Lung (tissue), 12 donors: ENCODE results near the gene GTF2A1L. TPM values are rescaled to one million over a fixed set of nuclear protein-coding genes. Genes with fewer than 3 reads are reported as not detected.

ENCODE experiments used
- ATAC-seq: fragments of 200-7000 bp; cut with Tn5 transposase; one replicate; pipeline ENCODE4 v1.9.1; 2020; ENCODE audit warnings: moderate number of reproducible peaks; ENCODE audit not compliant: insufficient read depth, low FRiP score
- DNase-seq, 3 donors: peaks; one replicate each; pipeline ENCODE4 v3.0.0-alpha.2; 2013 to 2017
- H3K27ac ChIP-seq, 2 donors: one replicate each; pipeline ENCODE4 v1.5.1; 2013; ENCODE audit warnings: mild to moderate bottlenecking in 2 of 2, moderate library complexity in 2 of 2, control low read depth in 1 of 2, inconsistent platforms in 1 of 2, low read depth in 1 of 2, low read length in 1 of 2
- H3K27me3 ChIP-seq, 3 donors: one replicate each; pipeline ENCODE4 v1.5.1; 2013; ENCODE audit warnings: low read length in 2 of 3; ENCODE audit not compliant: control insufficient read depth in 3 of 3, insufficient read depth in 3 of 3
- H3K36me3 ChIP-seq, 4 donors: one replicate each; pipeline ENCODE4 v1.5.1; 2013; ENCODE audit warnings: low read length in 4 of 4, mild to moderate bottlenecking in 1 of 4, moderate library complexity in 1 of 4; ENCODE audit not compliant: control insufficient read depth in 4 of 4, insufficient read depth in 4 of 4
- H3K4me1 ChIP-seq, 5 donors: one replicate each; pipeline ENCODE4 v1.5.1; 2013; ENCODE audit warnings: low read length in 5 of 5, mild to moderate bottlenecking in 2 of 5, moderate library complexity in 1 of 5; ENCODE audit not compliant: control insufficient read depth in 5 of 5, insufficient read depth in 5 of 5
- H3K4me3 ChIP-seq: one replicate; pipeline ENCODE4 v1.5.1; 2013; ENCODE audit warnings: mild to moderate bottlenecking, control low read depth, moderate library complexity
- H3K9ac ChIP-seq, 2 donors: one replicate each; pipeline ENCODE4 v1.5.1; 2013; ENCODE audit warnings: low read length in 2 of 2, control low read depth in 1 of 2; ENCODE audit not compliant: insufficient read depth in 1 of 2
- H3K9me3 ChIP-seq, 4 donors: one replicate each; pipeline ENCODE4 v1.5.1; 2013; ENCODE audit warnings: low read length in 3 of 4, mild to moderate bottlenecking in 1 of 4, moderate library complexity in 1 of 4; ENCODE audit not compliant: control insufficient read depth in 4 of 4, insufficient read depth in 3 of 4
- WGBS, 2 donors: extraction: QIAGEN DNeasy Blood & Tissue Kit; methylation state at CpG; one replicate each; pipeline ENCODE4 v1.1.7; 2013; 5-methylcytosine and 5-hydroxymethylcytosine counted together
- polyA plus RNA-seq, 2 donors: library from polyadenylated mRNA; stranded (reverse); fragments of 200-250 nt; gene quantifications; one replicate each; pipeline ENCODE4 v1.2.1, GENCODE V29; 2013
- total RNA-seq, 2 donors: library from RNA; depleted of rRNA in 1 of 2; stranded (reverse); fragments of >200 nt in 1 of 2; gene quantifications; one replicate each; pipeline ENCODE4 v1.2.1, GENCODE V29; 2014 to 2021
- TF ChIP-seq, protein P1 (sequence below): IDR thresholded peaks from 2 replicates; pipeline ENCODE4 v1.5.1; 2012; ENCODE audit warnings: mild to moderate bottlenecking; ENCODE audit errors: control extremely low read depth, extremely low read depth
- donor health status: control.
- donor health status: control.
- donor health status: Bipolar disorder and iron deficiency.
- donor health status: healthy.
- donor health status: DM: yes; HTN: yes; CAD: no.

GTF2A1L gene
- total and polyA plus RNA-seq, 4 donors: 0.39 to 1.6 (median 0.51) TPM; not detected in 1

DNA sequence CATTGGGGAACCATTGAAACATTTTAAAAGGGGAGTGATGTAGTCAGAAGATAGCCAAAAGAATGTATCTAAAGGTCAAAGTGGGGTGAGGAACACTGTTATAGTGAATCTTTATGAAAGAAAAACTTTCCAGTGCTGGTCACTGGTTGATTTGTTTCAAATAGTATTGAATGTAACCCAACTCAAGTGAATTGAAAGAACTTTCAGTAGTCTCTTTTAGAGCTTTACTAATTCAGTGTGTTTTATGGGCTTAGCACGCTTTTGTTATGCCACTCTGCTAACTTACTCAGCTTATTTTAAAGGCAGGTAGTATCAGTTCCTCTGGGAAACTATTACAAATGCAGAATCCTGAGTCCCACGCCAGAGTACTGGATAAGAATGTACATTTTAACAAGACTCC, 57.3 kb downstream of the GTF2A1L start:
- Histone ChIP-seq H3K27ac (no peak overlapping the region), H3K9me3 (no peaks in the 10 kb centered on the region), H3K9ac (no peak overlapping the region), H3K36me3 (no peaks in the 10 kb centered on the region), H3K4me1 (no peaks in the 10 kb centered on the region), H3K4me3 (no peak overlapping the region), H3K27me3 (no peaks in the 10 kb centered on the region)
- no peak for ATAC-seq
- 96 to 99% methylated on average over 2 of the region's 2 CpGs for WGBS, 2 donors
- no peak for DNase-seq
- TF ChIP-seq, protein P1, sequence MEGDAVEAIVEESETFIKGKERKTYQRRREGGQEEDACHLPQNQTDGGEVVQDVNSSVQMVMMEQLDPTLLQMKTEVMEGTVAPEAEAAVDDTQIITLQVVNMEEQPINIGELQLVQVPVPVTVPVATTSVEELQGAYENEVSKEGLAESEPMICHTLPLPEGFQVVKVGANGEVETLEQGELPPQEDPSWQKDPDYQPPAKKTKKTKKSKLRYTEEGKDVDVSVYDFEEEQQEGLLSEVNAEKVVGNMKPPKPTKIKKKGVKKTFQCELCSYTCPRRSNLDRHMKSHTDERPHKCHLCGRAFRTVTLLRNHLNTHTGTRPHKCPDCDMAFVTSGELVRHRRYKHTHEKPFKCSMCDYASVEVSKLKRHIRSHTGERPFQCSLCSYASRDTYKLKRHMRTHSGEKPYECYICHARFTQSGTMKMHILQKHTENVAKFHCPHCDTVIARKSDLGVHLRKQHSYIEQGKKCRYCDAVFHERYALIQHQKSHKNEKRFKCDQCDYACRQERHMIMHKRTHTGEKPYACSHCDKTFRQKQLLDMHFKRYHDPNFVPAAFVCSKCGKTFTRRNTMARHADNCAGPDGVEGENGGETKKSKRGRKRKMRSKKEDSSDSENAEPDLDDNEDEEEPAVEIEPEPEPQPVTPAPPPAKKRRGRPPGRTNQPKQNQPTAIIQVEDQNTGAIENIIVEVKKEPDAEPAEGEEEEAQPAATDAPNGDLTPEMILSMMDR: no peak

DNA sequence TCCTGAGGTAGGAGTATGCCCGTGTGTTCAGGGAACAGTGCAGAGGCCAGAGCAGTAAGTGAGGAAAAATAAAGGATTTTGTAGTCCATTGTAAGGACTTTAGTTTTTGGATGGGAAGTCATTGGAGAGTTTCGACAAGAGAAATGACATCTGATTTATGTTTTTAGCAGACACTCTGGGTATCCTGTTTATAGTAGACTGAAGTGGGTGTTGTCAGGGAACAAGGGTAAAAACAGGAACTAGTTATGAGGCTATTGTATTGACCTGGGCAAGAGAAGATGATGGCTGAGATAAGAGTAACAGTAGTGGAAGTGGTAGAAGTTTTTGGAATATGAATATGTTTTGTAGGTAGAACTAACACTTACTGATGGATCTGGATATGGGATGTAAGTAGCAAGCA, 59.8 kb downstream of the GTF2A1L start:
- H3K4me3 ChIP-seq: no peak overlapping the region
- H3K27ac ChIP-seq: no peak overlapping the region
- TF ChIP-seq, protein P1: no peak
- no peaks in the 10 kb centered on the region for H3K9me3 ChIP-seq
- no peaks in the 10 kb centered on the region for H3K4me1 ChIP-seq
- H3K27me3 ChIP-seq: no peaks in the 10 kb centered on the region
- 31 to 50% methylated on average over 2 of the region's 2 CpGs for WGBS, 2 donors
- no peak overlapping the region for H3K9ac ChIP-seq
- H3K36me3 ChIP-seq: no peaks in the 10 kb centered on the region
- DNase-seq (no peak), ATAC-seq (no peak)

DNA sequence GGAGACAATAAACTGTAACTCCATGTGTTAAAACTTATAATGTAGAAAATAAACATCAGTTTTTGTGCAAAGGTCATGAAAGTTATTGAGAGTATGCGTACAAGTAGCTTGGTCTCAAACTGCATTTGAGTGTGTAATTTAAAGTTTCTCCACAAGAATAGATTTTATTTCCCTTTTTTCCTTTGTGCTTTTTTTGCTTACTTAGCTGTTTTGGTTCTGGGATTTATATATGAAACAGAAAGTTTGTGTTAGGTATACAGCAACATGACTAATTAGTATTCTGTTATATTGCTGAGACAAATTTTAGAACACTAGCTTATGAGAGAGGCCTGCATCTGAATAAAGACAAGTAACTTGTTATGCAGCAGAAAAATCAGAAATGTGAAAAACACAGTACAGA, 67.5 kb downstream of the GTF2A1L start:
- Histone ChIP-seq H3K27me3 (no peaks in the 10 kb centered on the region), H3K36me3 (no peaks in the 10 kb centered on the region), H3K27ac (no peak overlapping the region), H3K9ac (no peak overlapping the region), H3K9me3 (no peaks in the 10 kb centered on the region), H3K4me1 (no peaks in the 10 kb centered on the region), H3K4me3 (no peak overlapping the region)
- WGBS, 2 donors: 93 to 96% methylated on average over 1 of the region's 1 CpG
- no peak for ATAC-seq
- TF ChIP-seq, protein P1: no peak
- no peak for DNase-seq
